B cell (primary cell): Measurements from ENCODE around the gene SCARB2.

ENCODE experiments used
- CTCF ChIP-seq: fragments of 200-600 bp; IDR thresholded peaks from one replicate; pipeline ENCODE4 v1.8.0; 2022; ENCODE audit warnings: antibody characterized with exemption, mild to moderate bottlenecking
- EZH2 ChIP-seq: IDR thresholded peaks from 2 replicates; pipeline ENCODE4 v1.6.1; 2012; ENCODE audit warnings: borderline replicate concordance, low read depth, mild to moderate bottlenecking, moderate library complexity, low read length; ENCODE audit not compliant: insufficient read depth, poor library complexity, severe bottlenecking

- TF ChIP-seq CTCF, result peak; percentile 30
- no peak for TF ChIP-seq EZH2
Measured at GRCh38 chr4:76251441-76252270, 38.0 kb upstream of the SCARB2 start, which contains the start of gene FAM47E.
